ENCODE results near the gene REEP1.

DNA sequence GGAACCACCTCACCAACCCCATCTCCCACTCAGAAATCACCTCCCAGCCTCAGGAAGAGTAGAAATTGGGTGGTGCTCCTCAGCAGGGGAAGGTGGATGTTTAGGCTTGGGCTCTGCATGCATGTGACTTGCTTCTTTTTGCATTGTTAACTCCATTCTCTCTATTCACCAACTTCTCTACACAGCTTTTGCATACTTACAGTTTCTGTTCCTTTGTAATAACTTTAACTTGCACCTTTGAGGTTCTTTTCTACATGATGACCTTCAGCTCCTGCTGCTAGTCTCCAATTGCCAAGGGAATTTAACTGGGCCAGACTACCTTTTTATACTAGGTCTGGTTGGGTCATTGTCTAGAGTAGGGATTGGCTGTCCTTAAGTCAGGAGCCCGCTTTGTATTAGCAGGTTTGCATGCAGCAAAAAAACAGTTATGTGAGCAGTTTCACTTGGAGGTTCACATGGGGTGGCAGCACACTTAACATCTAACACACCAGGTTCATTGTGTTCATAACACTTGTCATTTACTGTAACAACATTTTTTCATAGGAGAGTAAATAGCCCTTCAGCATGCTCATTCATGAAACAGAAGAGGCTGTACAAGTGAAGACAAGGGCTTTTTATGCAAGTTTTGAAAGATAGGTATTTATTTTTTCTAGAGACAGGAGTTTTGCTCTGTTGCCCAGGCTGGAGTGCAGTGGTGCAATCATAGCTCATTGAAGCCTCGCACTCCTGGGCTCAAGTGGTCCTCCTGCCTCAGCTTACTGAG is 126.2 kb downstream of the REEP1 start:
- TF ChIP-seq, protein P1, sequence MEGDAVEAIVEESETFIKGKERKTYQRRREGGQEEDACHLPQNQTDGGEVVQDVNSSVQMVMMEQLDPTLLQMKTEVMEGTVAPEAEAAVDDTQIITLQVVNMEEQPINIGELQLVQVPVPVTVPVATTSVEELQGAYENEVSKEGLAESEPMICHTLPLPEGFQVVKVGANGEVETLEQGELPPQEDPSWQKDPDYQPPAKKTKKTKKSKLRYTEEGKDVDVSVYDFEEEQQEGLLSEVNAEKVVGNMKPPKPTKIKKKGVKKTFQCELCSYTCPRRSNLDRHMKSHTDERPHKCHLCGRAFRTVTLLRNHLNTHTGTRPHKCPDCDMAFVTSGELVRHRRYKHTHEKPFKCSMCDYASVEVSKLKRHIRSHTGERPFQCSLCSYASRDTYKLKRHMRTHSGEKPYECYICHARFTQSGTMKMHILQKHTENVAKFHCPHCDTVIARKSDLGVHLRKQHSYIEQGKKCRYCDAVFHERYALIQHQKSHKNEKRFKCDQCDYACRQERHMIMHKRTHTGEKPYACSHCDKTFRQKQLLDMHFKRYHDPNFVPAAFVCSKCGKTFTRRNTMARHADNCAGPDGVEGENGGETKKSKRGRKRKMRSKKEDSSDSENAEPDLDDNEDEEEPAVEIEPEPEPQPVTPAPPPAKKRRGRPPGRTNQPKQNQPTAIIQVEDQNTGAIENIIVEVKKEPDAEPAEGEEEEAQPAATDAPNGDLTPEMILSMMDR (IDR thresholded peaks at IDR 0.05), result no peak
- no peak for TF ChIP-seq EZH2 (IDR thresholded peaks at IDR 0.05; ENCODE audit: borderline replicate concordance, insufficient read depth, low read depth, low read length, poor library complexity, severe bottlenecking)

Data from B cell (primary cell).